Hippocampal formation (tissue), 2 donors: Measurements from ENCODE around the gene EEF1AKMT4.

Source experiments
- DNase-seq, 2 donors: peaks; one replicate each; lab custom pipeline; 2025; lab: John Stamatoyannopoulos, UW

The EEF1AKMT4 gene

GRCh38 chr3:184249412-184250166 is at the start of gene EEF1AKMT4:
EEF1AKMT4 (plus strand) TSS chr3:184249672; CDS start chr3:184249695, 23 bp downstream.
- DNase-seq: peak; percentile 88 to 93

- DNase-seq: no peak
Measured at GRCh38 chr3:184200825-184201224, 48.6 kb upstream of the EEF1AKMT4 start.

GRCh38 chr3:184203526-184203925 is 45.9 kb upstream of the EEF1AKMT4 start:
- no peak for DNase-seq

GRCh38 chr3:184209146-184209923 is 40.1 kb upstream of the EEF1AKMT4 start:
- no peak for DNase-seq

- no peak for DNase-seq
Measured at GRCh38 chr3:184211297-184211696, 38.2 kb upstream of the EEF1AKMT4 start.

GRCh38 chr3:184211718-184212117 is 37.8 kb upstream of the EEF1AKMT4 start:
- no peak for DNase-seq

- no peak for DNase-seq
Measured at GRCh38 chr3:184218814-184219213, 30.7 kb upstream of the EEF1AKMT4 start.

- DNase-seq: no peak
Measured at GRCh38 chr3:184222521-184222920, 27.0 kb upstream of the EEF1AKMT4 start.

- no peak for DNase-seq
Measured at GRCh38 chr3:184223946-184224345, 25.5 kb upstream of the EEF1AKMT4 start.

- no peak for DNase-seq
Measured at GRCh38 chr3:184227481-184227935, 22.0 kb upstream of the EEF1AKMT4 start.

GRCh38 chr3:184228376-184229137 is 20.9 kb upstream of the EEF1AKMT4 start:
- DNase-seq: no peak

- DNase-seq: peak in 1 of 2 donors; percentile 15
Measured at GRCh38 chr3:184229394-184230080, 19.9 kb upstream of the EEF1AKMT4 start, which contains the start of gene VWA5B2. VWA5B2 (plus strand) TSS chr3:184229585; CDS start chr3:184230529, 944 bp downstream.

GRCh38 chr3:184230081-184230602 is 19.3 kb upstream of the EEF1AKMT4 start:
- DNase-seq: no peak

GRCh38 chr3:184230603-184231528 is 18.6 kb upstream of the EEF1AKMT4 start:
- DNase-seq: no peak

- no peak for DNase-seq
Measured at GRCh38 chr3:184231671-184232070, 17.8 kb upstream of the EEF1AKMT4 start.

- DNase-seq: no peak
Measured at GRCh38 chr3:184233127-184233843, 16.2 kb upstream of the EEF1AKMT4 start.

GRCh38 chr3:184234224-184234623 is 15.2 kb upstream of the EEF1AKMT4 start:
- DNase-seq: peak in 1 of 2 donors; percentile 15

- DNase-seq: no peak
Measured at GRCh38 chr3:184234671-184235380, 14.6 kb upstream of the EEF1AKMT4 start.
